ENCODE data around the gene THADA.

Gene THADA

GRCh38 chr2:43206602-43207001 lies 389.2 kb downstream of the THADA start:
- no peak for DNase-seq (ENCODE audit: insufficient read length, low spot score)

GRCh38 chr2:43203373-43203772 lies 392.5 kb downstream of the THADA start:
- DNase-seq (ENCODE audit: insufficient read length, low spot score) (no peak), FAIRE-seq (no peak)
- no peak for TF ChIP-seq CTCF (IDR thresholded peaks at IDR 0.05; ENCODE audit: insufficient read depth, missing control alignments)

More at GRCh38 chr2:43206602-43207001, 389.2 kb downstream of the THADA start:
- no peak for TF ChIP-seq CTCF (IDR thresholded peaks at IDR 0.05; ENCODE audit: insufficient read depth, missing control alignments)
- no peak for FAIRE-seq

GRCh38 chr2:43202289-43202688 lies 393.5 kb downstream of the THADA start:
- TF ChIP-seq CTCF (IDR thresholded peaks at IDR 0.05; ENCODE audit: insufficient read depth, missing control alignments), result no peak

GRCh38 chr2:43201497-43201896 lies 394.3 kb downstream of the THADA start:
- DNase-seq (ENCODE audit: insufficient read length, low spot score), result no peak
- FAIRE-seq, result no peak
- no peak for TF ChIP-seq CTCF (IDR thresholded peaks at IDR 0.05; ENCODE audit: insufficient read depth, missing control alignments)

More at GRCh38 chr2:43202289-43202688, 393.5 kb downstream of the THADA start:
- no peak for FAIRE-seq
- no peak for DNase-seq (ENCODE audit: insufficient read length, low spot score)

- no peak for DNase-seq (ENCODE audit: insufficient read length, low spot score)
- no peak for TF ChIP-seq CTCF (IDR thresholded peaks at IDR 0.05; ENCODE audit: insufficient read depth, missing control alignments)
- no peak for FAIRE-seq
Observed at GRCh38 chr2:43201016-43201415, 394.8 kb downstream of the THADA start.

GRCh38 chr2:43199492-43200488 lies 396.0 kb downstream of the THADA start:
- no peak for TF ChIP-seq CTCF (IDR thresholded peaks at IDR 0.05; ENCODE audit: insufficient read depth, missing control alignments)
- FAIRE-seq (no peak), DNase-seq (ENCODE audit: insufficient read length, low spot score) (no peak)

GRCh38 chr2:43198263-43198662 lies 397.6 kb downstream of the THADA start:
- DNase-seq (ENCODE audit: insufficient read length, low spot score) (no peak), FAIRE-seq (no peak)
- TF ChIP-seq CTCF (IDR thresholded peaks at IDR 0.05; ENCODE audit: insufficient read depth, missing control alignments), result no peak

Data from D721Med (cell line).